ENCODE measurements around the gene MIAT.

DNA sequence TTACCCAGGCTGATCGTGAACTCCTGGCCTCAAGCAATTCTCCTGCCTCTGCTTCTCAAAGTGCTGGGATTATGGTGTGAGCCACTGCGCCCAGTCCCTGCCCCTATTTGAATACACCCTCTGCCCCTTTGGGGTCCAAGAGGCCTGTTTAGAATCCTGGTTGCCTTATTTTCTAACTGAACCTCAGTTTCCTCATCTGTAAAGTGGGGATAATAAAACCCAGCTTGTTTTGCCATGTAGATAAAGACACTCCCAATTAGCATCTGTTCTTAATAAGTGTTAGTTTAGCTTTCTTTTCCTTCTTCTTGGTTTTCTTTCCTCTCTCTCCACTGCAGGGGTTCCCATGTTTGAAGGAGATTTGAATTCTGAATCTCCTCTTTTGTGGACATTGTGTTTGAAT is 4.8 kb downstream of the MIAT start:
- TF ChIP-seq, protein P1, sequence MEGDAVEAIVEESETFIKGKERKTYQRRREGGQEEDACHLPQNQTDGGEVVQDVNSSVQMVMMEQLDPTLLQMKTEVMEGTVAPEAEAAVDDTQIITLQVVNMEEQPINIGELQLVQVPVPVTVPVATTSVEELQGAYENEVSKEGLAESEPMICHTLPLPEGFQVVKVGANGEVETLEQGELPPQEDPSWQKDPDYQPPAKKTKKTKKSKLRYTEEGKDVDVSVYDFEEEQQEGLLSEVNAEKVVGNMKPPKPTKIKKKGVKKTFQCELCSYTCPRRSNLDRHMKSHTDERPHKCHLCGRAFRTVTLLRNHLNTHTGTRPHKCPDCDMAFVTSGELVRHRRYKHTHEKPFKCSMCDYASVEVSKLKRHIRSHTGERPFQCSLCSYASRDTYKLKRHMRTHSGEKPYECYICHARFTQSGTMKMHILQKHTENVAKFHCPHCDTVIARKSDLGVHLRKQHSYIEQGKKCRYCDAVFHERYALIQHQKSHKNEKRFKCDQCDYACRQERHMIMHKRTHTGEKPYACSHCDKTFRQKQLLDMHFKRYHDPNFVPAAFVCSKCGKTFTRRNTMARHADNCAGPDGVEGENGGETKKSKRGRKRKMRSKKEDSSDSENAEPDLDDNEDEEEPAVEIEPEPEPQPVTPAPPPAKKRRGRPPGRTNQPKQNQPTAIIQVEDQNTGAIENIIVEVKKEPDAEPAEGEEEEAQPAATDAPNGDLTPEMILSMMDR (conservative IDR thresholded peaks at IDR 0.05 in 1 of 2, IDR thresholded peaks at IDR 0.05 in 1 of 2; ENCODE audit: low read depth in 1 of 2, low read length in 2 of 2) = no peak
- no peak for TF ChIP-seq EZH2 (IDR thresholded peaks at IDR 0.05; ENCODE audit: low read length, missing control alignments)
